HepG2 (cell line): Measurements from ENCODE around the gene SPATA7. TPM values are rescaled to one million over a fixed set of nuclear protein-coding genes. Genes with fewer than 3 reads are reported as not detected.

Source experiments
- ATF6 ChIP-seq: sonication (generic); formaldehyde crosslinking; conservative IDR thresholded peaks from 2 replicates; pipeline ENCODE4 v1.4.0; 2020; ENCODE audit warnings: missing genetic modification reagents
- BATF2 ChIP-seq: sonication (generic); formaldehyde crosslinking; IDR thresholded peaks from 2 replicates; pipeline ENCODE4 v1.8.0; 2022; ENCODE audit warnings: mild to moderate bottlenecking, missing genetic modification reagents, moderate library complexity
- HMG20B ChIP-seq: conservative IDR thresholded peaks from 2 replicates; pipeline ENCODE4 v1.6.1; 2016; ENCODE audit warnings: missing genetic modification reagents, missing compliant biosample characterization
- PAX8 ChIP-seq: sonication (generic); formaldehyde crosslinking; IDR thresholded peaks from 2 replicates; pipeline ENCODE4 v1.8.0; 2022; ENCODE audit warnings: mild to moderate bottlenecking, missing genetic modification reagents, borderline replicate concordance
- TIGD3 ChIP-seq: sonication (generic); formaldehyde crosslinking; IDR thresholded peaks from 2 replicates; pipeline ENCODE4 v1.5.1; 2020; ENCODE audit warnings: mild to moderate bottlenecking, missing genetic modification reagents, borderline replicate concordance
- ZKSCAN8 ChIP-seq: IDR thresholded peaks from 2 replicates; pipeline ENCODE4 v1.6.1; 2016; ENCODE audit warnings: borderline replicate concordance, missing genetic modification reagents, missing compliant biosample characterization
- ZNF160 ChIP-seq: sonication (generic); formaldehyde crosslinking; IDR thresholded peaks from 2 replicates; pipeline ENCODE4 v1.8.0; 2022; ENCODE audit warnings: mild to moderate bottlenecking, inconsistent platforms, missing genetic modification reagents
- ZNF274 ChIP-seq: sonication (generic); formaldehyde crosslinking; IDR thresholded peaks from 2 replicates; pipeline ENCODE4 v1.5.1; 2020; ENCODE audit warnings: mild to moderate bottlenecking, missing genetic modification reagents
- ZNF780A ChIP-seq: sonication (generic); formaldehyde crosslinking; IDR thresholded peaks from 2 replicates; pipeline ENCODE4 v1.8.0; 2022; ENCODE audit warnings: mild to moderate bottlenecking, missing genetic modification reagents, moderate library complexity
- polyA plus RNA-seq, 8 experiments: library from polyadenylated mRNA; depleted of rRNA in 3 of 8; stranded (reverse) in 7 of 8; unstranded in 1 of 8; fragments of >200 nt; fragmentation: Illumina TruSeq in 4 of 8; extraction: Trizol in 4 of 8; gene quantifications; 2 replicates each; pipeline versions ENCODE4 v1.2.1 to v1.2.3, GENCODE V29; 2011 to 2016; ENCODE audit warnings: low read depth in 4 of 8, missing spikeins in 1 of 8, mixed read lengths in 1 of 8; ENCODE audit not compliant: insufficient read depth in 1 of 8
- total RNA-seq, 5 experiments: library from RNA; depleted of rRNA; stranded (reverse); fragments of >200 nt; fragmentation: Illumina TruSeq; extraction: Trizol; gene quantifications; 2 replicates each; pipeline ENCODE4 v1.2.3, GENCODE V29; 2016; ENCODE audit warnings: low read depth in 1 of 5
- TF ChIP-seq, protein P1 (sequence below): sonication (generic); formaldehyde crosslinking; IDR thresholded peaks from 2 replicates; pipeline ENCODE4 v1.5.0; 2020; ENCODE audit warnings: mild to moderate bottlenecking, missing genetic modification reagents, borderline replicate concordance
- TF ChIP-seq, protein P2 (sequence below): sonication (generic); formaldehyde crosslinking; IDR thresholded peaks from 2 replicates; pipeline ENCODE4 v1.5.0; 2020; ENCODE audit warnings: missing genetic modification reagents
- TF ChIP-seq, protein P3 (sequence below): sonication (generic); formaldehyde crosslinking; IDR thresholded peaks from 2 replicates; pipeline ENCODE4 v1.9.0; 2022; ENCODE audit warnings: missing genetic modification reagents, mild to moderate bottlenecking, borderline replicate concordance
- TF ChIP-seq, protein P4 (sequence below): sonication (generic); formaldehyde crosslinking; IDR thresholded peaks from 2 replicates; pipeline ENCODE4 v1.5.0; 2020; ENCODE audit warnings: mild to moderate bottlenecking, missing genetic modification reagents

SPATA7 gene
- total and polyA plus RNA-seq, 2 of the 13 experiments (the other 11 are each of a cell fraction or from before 2014, with no cell fraction given) = 3.6 to 5.5 TPM

DNA sequence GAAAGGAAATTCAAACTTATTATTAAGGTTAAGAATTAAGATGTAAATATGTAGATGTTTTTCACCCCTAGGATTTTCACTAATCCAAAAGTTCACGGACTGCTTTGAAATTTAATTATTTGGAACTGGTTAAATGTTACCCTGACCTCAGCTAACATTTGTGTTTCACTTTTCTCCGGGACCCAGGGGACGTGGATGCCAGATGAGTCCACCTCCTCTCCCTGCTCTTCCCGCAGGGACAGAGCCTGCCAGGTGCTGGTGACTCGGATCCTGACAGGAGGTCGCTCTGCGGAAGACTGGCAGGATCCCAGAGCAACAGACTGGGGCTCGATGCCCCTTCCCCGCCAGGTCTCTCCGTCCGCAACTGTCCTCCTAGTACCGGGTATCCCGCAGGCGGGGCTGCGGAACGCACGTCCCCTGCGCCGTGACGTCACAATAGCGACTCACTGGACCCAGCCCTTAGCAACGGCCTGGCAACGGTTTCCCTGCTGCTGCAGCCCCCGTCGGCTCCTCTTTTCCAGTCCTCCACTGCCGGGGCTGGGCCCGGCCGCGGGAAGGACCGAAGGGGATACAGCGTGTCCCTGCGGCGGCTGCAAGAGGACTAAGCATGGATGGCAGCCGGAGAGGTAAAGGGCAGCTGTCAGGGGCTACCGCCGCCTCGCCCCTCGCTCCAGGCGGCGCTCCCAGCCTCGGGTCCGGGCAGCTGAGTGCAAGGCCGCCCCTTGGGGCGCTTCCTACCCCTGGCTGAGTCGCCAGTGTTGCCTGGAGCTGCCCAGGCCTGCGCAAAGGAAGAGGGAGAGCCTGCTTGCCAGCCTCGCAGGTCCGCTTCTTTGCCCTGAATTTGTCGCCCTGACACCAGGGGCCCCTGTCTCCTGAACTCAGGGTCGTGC, at the start of gene SPATA7 (continued):
- TF ChIP-seq, protein P1, sequence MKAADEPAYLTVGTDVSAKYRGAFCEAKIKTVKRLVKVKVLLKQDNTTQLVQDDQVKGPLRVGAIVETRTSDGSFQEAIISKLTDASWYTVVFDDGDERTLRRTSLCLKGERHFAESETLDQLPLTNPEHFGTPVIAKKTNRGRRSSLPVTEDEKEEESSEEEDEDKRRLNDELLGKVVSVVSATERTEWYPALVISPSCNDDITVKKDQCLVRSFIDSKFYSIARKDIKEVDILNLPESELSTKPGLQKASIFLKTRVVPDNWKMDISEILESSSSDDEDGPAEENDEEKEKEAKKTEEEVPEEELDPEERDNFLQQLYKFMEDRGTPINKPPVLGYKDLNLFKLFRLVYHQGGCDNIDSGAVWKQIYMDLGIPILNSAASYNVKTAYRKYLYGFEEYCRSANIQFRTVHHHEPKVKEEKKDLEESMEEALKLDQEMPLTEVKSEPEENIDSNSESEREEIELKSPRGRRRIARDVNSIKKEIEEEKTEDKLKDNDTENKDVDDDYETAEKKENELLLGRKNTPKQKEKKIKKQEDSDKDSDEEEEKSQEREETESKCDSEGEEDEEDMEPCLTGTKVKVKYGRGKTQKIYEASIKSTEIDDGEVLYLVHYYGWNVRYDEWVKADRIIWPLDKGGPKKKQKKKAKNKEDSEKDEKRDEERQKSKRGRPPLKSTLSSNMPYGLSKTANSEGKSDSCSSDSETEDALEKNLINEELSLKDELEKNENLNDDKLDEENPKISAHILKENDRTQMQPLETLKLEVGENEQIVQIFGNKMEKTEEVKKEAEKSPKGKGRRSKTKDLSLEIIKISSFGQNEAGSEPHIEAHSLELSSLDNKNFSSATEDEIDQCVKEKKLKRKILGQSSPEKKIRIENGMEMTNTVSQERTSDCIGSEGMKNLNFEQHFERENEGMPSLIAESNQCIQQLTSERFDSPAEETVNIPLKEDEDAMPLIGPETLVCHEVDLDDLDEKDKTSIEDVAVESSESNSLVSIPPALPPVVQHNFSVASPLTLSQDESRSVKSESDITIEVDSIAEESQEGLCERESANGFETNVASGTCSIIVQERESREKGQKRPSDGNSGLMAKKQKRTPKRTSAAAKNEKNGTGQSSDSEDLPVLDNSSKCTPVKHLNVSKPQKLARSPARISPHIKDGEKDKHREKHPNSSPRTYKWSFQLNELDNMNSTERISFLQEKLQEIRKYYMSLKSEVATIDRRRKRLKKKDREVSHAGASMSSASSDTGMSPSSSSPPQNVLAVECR (CRISPR knock-in tag) = peak; percentile 87
- TF ChIP-seq, protein P2, sequence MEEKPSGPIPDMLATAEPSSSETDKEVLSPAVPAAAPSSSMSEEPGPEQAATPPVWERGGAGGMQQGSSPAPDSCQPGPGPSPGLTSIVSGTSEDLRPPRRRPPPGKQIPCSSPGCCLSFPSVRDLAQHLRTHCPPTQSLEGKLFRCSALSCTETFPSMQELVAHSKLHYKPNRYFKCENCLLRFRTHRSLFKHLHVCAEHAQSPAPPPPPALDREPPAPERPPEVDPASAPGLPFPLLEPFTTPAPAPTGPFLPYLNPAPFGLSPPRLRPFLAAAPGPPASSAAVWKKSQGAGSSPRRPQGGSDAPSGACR (CRISPR knock-in tag) = no peak
- TF ChIP-seq ZKSCAN8 (CRISPR knock-in tag) (peak; percentile 18; the same call in 1 of the 2 replicates), TIGD3 (CRISPR knock-in tag) (no peak), ZNF274 (CRISPR knock-in tag) (peak; percentile 25; the same call in 1 of the 2 replicates), ATF6 (no peak), ZNF780A (CRISPR knock-in tag) (no peak), BATF2 (CRISPR knock-in tag) (no peak), HMG20B (CRISPR knock-in tag) (no peak), ZNF160 (CRISPR knock-in tag) (no peak), PAX8 (no peak)
- TF ChIP-seq, protein P3, sequence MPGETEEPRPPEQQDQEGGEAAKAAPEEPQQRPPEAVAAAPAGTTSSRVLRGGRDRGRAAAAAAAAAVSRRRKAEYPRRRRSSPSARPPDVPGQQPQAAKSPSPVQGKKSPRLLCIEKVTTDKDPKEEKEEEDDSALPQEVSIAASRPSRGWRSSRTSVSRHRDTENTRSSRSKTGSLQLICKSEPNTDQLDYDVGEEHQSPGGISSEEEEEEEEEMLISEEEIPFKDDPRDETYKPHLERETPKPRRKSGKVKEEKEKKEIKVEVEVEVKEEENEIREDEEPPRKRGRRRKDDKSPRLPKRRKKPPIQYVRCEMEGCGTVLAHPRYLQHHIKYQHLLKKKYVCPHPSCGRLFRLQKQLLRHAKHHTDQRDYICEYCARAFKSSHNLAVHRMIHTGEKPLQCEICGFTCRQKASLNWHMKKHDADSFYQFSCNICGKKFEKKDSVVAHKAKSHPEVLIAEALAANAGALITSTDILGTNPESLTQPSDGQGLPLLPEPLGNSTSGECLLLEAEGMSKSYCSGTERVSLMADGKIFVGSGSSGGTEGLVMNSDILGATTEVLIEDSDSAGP = peak; percentile 91
- TF ChIP-seq, protein P4, sequence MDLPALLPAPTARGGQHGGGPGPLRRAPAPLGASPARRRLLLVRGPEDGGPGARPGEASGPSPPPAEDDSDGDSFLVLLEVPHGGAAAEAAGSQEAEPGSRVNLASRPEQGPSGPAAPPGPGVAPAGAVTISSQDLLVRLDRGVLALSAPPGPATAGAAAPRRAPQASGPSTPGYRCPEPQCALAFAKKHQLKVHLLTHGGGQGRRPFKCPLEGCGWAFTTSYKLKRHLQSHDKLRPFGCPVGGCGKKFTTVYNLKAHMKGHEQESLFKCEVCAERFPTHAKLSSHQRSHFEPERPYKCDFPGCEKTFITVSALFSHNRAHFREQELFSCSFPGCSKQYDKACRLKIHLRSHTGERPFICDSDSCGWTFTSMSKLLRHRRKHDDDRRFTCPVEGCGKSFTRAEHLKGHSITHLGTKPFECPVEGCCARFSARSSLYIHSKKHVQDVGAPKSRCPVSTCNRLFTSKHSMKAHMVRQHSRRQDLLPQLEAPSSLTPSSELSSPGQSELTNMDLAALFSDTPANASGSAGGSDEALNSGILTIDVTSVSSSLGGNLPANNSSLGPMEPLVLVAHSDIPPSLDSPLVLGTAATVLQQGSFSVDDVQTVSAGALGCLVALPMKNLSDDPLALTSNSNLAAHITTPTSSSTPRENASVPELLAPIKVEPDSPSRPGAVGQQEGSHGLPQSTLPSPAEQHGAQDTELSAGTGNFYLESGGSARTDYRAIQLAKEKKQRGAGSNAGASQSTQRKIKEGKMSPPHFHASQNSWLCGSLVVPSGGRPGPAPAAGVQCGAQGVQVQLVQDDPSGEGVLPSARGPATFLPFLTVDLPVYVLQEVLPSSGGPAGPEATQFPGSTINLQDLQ (CRISPR knock-in tag) = no peak
